GM21367 (cell line): ENCODE results near the gene C2orf72.
"Not testable (repeated sequence)": the region's sequence is repeated elsewhere in the genome, so short reads cannot be mapped to it uniquely, and the experiment has no call there.

Experiments used
- ATAC-seq: cut with Tn5 transposase; IDR thresholded peaks from one replicate; pipeline ENCODE4 v1.9.1; 2021; ENCODE audit not compliant: unreplicated experiment

Gene C2orf72

GRCh38 chr2:231037202-231037730, at the start of gene C2orf72:
Gene C2orf72, plus strand, starts transcription at chr2:231037523. Its CDS starts 43 bp downstream, at chr2:231037566.
- ATAC-seq: no peak

GRCh38 chr2:230989731-230990130, 47.6 kb upstream of the C2orf72 start:
- no peak for ATAC-seq

DNA sequence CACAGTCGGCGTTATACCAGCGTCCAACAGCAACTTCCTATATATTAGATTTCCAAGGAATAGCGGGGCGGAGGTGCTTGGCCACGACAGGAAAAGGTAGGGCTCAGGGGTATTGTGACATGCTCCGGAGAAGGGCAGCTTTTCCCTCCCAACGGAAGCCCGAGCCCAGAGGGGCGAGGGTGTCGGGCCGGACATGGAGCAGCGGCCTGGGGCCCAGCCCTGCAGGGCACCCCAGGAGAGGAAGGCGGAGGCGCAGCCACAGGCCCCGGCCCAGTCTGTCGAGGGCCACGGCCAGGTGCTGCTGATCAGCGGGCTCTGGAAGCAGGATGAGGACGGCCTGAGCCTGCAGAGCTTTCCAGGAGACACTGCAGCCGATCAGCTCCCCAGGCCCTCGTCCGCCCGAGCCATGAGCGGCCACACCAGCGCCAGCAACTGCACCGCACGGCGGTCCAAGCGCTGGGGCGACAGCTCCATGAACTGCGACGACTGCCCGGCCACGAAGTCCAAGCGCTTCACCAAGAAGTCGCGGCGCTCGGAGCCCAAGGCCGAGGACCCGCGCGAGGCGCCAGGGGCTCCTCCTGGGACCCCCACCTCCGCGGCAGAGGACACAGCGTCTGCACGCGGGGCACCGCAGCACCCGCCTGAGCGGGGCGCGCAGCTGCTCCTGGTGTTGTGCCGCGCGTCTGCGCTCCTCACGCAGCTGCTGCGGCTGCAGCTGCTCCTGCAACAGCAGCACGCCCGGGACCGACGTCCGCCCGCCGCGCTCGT, 47.0 kb upstream of the C2orf72 start:
- ATAC-seq: no peak

GRCh38 chr2:230990899-230991150, 46.5 kb upstream of the C2orf72 start:
- no peak for ATAC-seq

DNA sequence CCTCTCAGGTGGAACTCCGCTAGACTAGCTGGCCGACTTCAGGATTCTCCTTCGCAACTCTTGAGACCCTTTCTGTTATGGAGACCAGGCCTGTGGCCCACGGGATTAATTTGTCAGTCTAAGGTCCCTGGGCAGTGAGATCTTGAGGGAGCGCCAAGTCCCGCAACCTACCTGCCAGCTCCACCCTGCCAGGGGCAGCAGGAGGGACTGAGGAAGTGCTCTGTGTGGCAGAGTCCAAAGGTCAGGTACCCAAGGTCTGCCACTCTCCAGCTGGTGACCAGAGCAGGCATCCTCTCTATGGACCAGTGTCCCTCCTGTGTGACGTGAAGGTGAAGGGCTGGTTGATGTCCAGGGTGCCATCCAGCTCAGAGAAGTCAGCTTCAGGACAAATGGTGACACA, 45.7 kb upstream of the C2orf72 start:
- ATAC-seq: no peak

GRCh38 chr2:230995821-230996220, 41.5 kb upstream of the C2orf72 start, which contains the start of gene SPATA3:
Gene SPATA3, plus strand, starts transcription at chr2:230996121. Its CDS starts 113 bp downstream, at chr2:230996234.
- ATAC-seq: no peak

DNA sequence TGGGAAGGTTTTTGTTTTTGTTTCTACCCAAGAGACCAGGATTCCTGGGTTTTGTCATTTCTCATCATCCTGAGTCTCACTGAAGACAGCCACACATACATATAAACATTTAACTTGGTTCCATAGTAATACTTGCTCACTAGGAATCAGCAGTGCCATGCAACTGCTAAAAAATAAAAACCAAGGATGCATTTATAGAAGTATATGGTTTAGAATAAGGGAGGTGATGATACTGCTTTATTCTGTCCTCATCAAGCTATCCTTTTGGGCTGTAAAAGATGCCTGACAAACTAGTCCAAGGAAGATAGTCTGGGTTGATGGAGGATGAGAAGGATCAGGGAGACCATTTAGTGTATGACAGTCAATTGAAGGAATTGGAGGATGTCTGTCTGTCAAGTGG, 40.7 kb upstream of the C2orf72 start:
- no peak for ATAC-seq

DNA sequence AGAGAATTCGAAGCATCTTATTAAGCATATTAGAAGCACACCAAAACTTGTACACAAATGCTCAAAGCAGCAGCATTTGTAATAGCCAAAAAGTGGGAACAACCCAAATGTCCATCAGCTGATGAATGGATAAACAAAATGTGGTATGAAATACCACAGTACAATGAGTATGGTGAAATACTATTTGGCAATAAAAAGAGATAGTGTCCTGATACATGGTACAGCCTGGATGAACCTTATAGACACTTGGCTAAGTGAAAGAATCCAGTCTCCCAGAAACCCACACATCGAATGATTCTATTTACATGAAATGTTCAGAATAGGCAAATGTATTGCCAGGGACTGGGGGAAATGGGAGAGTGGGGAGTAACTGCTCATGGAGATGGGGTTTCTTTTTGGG, 38.4 kb upstream of the C2orf72 start:
- no peak for ATAC-seq

DNA sequence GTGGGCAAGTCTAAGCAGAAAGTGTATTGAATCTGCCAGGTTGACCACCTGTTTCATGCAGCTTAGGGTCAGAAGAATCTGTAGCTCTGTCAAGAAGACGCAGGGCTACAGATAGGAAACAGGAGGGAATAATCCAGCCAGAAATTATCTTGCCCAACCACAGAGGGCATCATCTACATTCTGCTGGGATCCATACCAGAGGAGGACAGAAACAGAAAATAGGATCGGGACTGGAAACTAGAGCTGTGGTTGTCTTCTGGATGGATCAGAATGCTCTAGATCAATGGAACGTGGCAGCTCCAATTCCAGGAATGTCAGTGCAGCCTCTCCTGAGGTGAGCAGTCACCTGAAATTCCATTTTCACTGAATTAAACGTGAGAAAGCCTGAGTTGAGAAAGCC, 37.8 kb upstream of the C2orf72 start:
- no peak for ATAC-seq

DNA sequence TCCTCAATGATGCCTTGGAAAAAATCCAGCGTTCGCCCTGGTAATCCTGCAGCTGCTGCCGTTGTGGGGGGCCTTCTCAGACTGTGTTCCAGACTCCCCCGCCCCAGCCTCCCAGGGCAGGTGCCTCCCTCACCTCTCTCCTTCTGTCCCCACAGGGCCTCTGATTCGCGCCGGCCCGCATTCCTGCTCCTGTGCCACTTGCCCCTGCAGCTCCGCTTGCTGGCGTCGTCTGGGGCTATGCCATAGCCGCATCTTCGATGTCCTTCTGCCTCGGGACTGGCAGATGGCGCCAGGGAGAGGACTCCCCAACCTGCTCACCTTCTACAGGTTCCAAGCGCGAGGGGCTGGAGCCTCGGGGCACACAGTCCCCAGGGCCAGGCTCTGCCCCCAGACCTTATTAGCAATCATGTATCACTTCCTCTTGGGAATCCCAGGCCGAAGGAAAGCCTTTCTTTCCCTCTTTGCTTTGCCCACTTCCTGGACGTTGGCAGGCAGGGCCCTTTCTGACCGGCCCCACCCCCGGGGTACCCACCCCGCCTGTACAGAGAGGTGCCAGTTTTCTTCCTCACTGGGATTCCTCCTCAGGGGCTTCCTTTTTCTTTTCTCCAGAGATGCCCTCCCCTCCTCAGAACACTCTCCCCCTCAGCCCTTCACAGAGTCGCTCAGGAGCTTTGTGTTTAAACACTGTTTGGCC, 37.0 kb upstream of the C2orf72 start:
- no peak for ATAC-seq

GRCh38 chr2:231001036-231001435, 36.3 kb upstream of the C2orf72 start:
- ATAC-seq: no peak

GRCh38 chr2:231001921-231002320, 35.4 kb upstream of the C2orf72 start:
- no peak for ATAC-seq

GRCh38 chr2:231002641-231003040, 34.7 kb upstream of the C2orf72 start:
- ATAC-seq: no peak

GRCh38 chr2:231003186-231003585, 34.1 kb upstream of the C2orf72 start:
- ATAC-seq: no peak

DNA sequence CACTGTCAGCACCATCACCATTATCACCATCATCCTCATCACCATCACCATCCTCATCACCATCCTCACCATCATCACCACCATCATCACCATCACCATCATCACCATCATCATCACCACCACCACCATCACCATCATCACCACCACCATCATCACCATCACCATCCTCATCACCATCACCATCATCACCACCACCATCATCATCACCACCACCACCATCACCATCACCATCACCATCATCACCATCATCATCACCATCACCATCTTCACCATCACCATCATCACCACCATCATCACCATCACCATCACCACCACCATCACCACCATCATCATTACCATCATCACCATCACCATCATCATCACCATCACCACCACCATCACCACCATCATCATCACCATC, 32.4 kb upstream of the C2orf72 start:
- not testable (repeated sequence) for ATAC-seq

DNA sequence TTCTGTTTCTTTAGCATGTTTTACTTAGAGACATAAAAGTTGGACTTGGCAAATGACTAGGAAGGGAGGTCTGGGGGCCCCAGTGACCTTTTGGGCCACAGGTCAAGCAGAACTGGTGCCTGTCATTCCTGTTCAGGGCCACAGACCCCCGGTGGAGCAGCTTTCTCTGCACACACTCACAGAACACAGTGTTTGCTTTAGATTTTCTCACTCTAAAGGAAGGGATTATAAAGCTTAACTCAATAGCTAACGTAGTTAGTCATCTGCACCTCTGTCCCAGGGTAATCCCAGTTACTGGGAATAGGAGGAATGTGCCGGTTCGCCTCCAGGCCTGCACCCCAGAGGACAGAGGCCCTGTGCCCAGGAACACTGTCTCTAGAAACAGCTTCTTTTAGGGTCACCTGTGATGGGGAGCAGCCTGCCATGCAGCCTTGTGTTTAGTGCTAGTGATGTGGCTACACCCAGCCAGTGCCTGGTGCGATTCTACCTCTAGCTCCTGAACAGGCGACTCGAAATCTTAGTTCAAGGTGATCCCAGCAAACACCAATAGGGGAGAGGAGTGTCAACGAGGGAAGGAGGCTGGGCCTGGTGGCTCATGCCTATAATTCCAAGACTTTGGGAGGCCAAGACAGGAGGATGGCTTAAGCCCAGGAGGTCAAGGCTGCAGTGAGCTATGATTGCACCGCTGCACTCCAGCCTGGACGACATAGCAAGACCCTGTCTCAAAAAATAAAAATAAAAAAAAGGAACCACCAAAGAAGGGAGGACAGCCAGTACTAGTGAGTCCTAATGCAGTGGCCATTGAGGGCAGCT, 29.8 kb upstream of the C2orf72 start:
- ATAC-seq: no peak

DNA sequence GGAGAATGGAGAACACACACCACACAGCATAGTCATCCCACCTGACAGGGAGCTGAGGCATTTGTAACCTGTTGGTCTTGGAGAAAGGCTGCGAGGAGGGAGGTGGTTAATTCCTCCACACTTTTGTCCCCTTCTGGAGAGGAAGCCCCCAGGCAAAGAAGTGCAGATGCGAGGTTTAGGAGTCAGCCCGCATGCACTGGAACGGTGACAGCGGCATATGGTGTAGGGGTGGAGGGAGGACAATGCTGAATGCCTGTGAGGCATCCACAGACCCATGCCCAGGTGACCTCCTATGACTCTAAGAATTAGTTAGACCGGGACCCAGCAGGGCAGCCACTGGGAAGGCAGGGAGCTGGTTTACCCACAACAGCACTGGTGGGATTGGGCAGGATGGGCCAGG, 29.2 kb upstream of the C2orf72 start:
- ATAC-seq: no peak

DNA sequence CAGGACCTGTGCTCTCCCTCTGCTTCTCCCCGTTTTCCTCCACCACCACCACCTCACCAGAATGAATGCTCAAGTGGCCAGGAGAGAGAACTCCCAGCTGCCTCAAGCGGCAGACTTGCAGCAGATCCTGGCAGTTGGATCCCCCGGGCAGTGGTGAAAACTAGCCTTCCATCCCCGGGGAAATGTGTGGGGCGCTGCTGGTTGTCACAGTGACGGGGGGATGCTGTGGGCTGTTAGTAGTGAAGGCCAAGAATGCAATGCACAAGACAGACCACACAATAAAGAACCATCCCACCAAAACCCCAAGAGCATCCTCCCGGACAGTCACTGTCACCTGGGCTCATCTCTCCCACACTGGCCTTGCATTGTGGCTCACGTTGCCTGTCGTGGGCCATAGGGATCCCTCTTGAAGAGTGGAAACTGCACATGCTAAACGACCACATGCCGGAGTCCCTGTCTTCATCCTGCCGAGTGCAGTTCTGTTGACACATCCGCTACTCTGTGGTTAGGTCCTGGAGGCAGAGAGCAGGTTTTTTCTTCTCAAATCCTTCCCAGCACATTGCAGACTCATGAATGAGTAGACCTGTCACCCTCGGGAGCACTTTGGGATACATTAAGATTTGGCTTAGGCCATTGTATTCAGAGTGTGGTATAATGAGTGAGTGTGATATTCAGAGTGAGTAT, 27.9 kb upstream of the C2orf72 start:
- ATAC-seq: no peak

DNA sequence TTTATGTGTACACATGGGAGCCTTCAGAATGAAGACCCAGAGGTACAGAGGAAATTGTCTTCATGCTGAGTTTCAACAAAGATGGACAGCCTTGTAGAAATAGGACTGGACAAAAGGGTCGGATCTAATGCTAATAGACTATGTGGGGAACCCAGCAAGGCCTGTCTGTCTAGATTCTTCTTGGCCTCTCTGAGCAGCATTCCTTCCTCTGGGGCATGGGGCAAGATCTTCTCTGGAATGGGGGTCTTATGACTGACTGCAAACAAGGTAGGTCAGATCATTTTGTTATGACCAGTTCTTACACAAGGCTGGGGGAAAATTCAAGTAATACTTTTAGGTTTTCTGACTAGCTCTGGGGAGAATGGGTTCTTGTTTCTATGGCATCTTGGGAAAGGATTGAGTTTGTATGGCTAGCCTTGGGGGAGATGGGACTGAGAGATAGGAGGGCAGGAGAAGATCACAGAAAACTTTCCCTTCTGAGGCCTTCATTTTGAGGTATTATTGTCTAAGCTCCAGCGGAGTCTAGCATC, 27.1 kb upstream of the C2orf72 start:
- ATAC-seq: no peak

DNA sequence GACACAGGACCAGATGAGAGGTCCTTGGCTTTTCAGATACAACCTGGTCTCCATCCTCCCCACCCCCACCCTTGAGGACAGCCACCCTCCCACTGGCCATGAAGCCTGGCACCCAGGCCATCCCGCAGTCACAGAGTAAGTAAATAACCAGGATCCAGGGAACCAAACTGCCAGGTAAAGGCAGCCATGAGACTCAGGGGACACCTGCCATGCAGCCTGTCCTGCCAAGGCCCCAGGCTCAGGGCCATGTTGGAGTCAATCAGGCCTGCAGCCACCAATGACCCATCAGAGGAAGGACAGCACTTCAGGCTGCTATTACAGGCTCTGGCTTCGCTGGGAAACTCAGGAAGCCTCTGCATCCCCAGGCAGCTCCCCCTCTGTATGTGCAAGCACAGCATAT, 25.8 kb upstream of the C2orf72 start:
- no peak for ATAC-seq

DNA sequence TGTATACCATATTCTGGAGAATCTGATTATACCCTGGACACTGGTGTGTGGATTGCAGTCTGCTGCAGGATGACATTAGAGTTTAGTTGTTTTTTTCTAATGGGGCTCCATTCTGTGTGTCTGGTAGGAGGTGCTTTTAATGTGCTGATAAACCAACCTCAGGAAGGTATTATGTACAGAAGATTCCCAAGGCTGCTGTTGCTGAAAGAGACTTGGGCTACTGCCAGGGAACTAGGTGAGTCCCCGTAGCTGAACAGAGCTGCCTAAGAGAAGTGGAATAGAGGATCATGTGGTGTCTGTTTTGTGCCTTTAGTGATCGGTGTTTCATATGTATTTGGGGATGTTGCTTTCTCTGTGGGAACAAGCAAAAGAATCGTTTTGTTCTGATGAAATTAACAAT, 24.9 kb upstream of the C2orf72 start:
- no peak for ATAC-seq
